SK-N-MC (cell line): ENCODE measurements around the gene KRT6B.

Experiments
- DNase-seq: peaks from one replicate; pipeline ENCODE4 v3.0.0-alpha.2; 2011; ENCODE audit warnings: low read depth, low spot score
- H3K27ac ChIP-seq: fragments of 200-600 bp; sonication (generic); 2 replicates; pipeline ENCODE4 v1.5.1; 2016; ENCODE audit warnings: mixed run types
- H3K36me3 ChIP-seq: fragments of 200-600 bp; sonication (generic); 2 replicates; pipeline ENCODE4 v1.6.1; 2017; ENCODE audit warnings: antibody characterized with exemption, low read length, mixed read lengths; ENCODE audit not compliant: insufficient read depth
- H3K4me3 ChIP-seq: fragments of 200-600 bp; sonication (generic); 2 replicates; pipeline ENCODE4 v1.5.1; 2016
- H3K9ac ChIP-seq: fragments of 200-600 bp; sonication (generic); 2 replicates; pipeline ENCODE4 v1.8.0; 2017; ENCODE audit warnings: mixed run types, mixed read lengths; ENCODE audit not compliant: insufficient read length
- H3K9me3 ChIP-seq: fragments of 200-600 bp; sonication (generic); 2 replicates; pipeline ENCODE4 v1.6.1; 2017; ENCODE audit warnings: low read depth, mild to moderate bottlenecking, antibody characterized with exemption, low read length, moderate library complexity, mixed read lengths
- EZH2 ChIP-seq: fragments of 200-600 bp; sonication (generic); IDR thresholded peaks from one replicate; pipeline ENCODE4 v1.6.1; 2017; ENCODE audit warnings: antibody characterized with exemption
- FOXP2 ChIP-seq: optimal IDR thresholded peaks from 2 replicates; pipeline ENCODE3; 2011; ENCODE audit warnings: mild to moderate bottlenecking, moderate library complexity; ENCODE audit not compliant: insufficient read depth; ENCODE audit errors: extremely low read length, control extremely low read depth
- POLR2AphosphoS5 ChIP-seq: IDR thresholded peaks from 2 replicates; pipeline ENCODE4 v1.6.1; 2012; ENCODE audit warnings: mild to moderate bottlenecking, low read depth, low read length, borderline replicate concordance

KRT6B gene

DNA sequence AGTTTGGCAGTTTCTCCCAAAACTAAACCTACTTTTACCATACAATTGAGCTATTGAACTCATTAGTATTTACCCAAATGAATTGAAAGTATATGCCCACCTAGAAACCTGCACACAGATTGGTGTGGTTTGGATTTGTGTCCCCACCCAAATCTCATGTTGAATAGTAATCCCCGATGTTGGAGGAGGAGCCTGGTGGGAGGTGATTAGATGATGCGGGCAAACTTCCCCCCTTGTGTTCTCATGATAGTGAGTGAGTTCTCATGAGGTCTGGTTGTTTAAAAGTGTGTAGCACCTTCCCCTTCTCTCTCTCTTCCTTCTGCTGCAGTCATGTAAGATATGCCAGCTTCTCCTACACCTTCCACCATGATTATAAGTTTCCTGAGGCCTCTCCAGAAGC lies 25.7 kb upstream of the KRT6B start:
- no peak overlapping the region for H3K9ac ChIP-seq
- no peak for DNase-seq
- no peaks in the 10 kb centered on the region for H3K9me3 ChIP-seq
- no peak overlapping the region for H3K27ac ChIP-seq
- no peak for TF ChIP-seq EZH2
- H3K36me3 ChIP-seq = no peaks in the 10 kb centered on the region
- H3K4me3 ChIP-seq = no peak overlapping the region

DNA sequence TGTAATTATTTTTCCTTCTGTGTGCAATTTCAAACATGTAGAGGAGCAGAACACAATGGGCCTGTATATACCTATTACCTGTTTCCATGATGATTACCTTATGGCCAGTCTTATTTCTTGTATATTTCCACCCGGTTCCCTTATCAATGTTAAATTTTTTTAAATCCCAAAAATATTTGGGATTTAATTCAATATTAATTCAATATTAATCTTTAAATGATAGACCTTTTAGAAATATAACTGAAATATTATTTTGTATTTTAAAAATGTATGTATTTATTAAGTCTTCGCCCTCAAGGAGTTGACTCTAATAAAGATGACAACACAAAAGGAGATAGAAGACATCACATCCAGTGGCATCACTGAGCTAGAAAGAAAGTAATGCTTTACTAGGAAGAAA lies 22.3 kb upstream of the KRT6B start:
- Histone ChIP-seq H3K36me3 (no peaks in the 10 kb centered on the region), H3K9ac (no peak overlapping the region), H3K4me3 (no peak overlapping the region), H3K9me3 (no peaks in the 10 kb centered on the region), H3K27ac (no peak overlapping the region)
- no peak for DNase-seq
- no peak for TF ChIP-seq FOXP2
- TF ChIP-seq POLR2AphosphoS5 = no peak
- TF ChIP-seq EZH2 = no peak

- no peak within 1 kb of the TSS for H3K27ac ChIP-seq
- no peaks in the 10 kb centered on the region for H3K36me3 ChIP-seq
- no peak for DNase-seq
- no peak within 1 kb of the TSS for H3K9ac ChIP-seq
- H3K9me3 ChIP-seq = no peaks in the 10 kb centered on the region
- H3K4me3 ChIP-seq = no peak within 1 kb of the TSS
- TF ChIP-seq POLR2AphosphoS5 = no peak
- TF ChIP-seq EZH2 = no peak
- no peak for TF ChIP-seq FOXP2
Measured at GRCh38 chr12:52473768-52474167, 21.8 kb upstream of the KRT6B start, which contains the start of gene KRT6C. KRT6C (minus strand) TSS chr12:52473805; CDS start chr12:52473737, 68 bp downstream.

- TF ChIP-seq EZH2 = no peak
- TF ChIP-seq FOXP2 = no peak
- TF ChIP-seq POLR2AphosphoS5 = no peak
- Histone ChIP-seq H3K9me3 (no peaks in the 10 kb centered on the region), H3K36me3 (no peaks in the 10 kb centered on the region), H3K4me3 (no peak overlapping the region), H3K9ac (no peak overlapping the region), H3K27ac (no peak overlapping the region)
- DNase-seq = no peak
Measured at GRCh38 chr12:52469853-52470252, 17.9 kb upstream of the KRT6B start.

- no peaks in the 10 kb centered on the region for H3K9me3 ChIP-seq
- H3K36me3 ChIP-seq = no peaks in the 10 kb centered on the region
- H3K27ac ChIP-seq = no peak overlapping the region
- TF ChIP-seq POLR2AphosphoS5 (no peak), FOXP2 (no peak), EZH2 (no peak)
- H3K4me3 ChIP-seq = no peak overlapping the region
- H3K9ac ChIP-seq = no peak overlapping the region
- no peak for DNase-seq
Measured at GRCh38 chr12:52464897-52465296, 13.0 kb upstream of the KRT6B start.

- H3K9me3 ChIP-seq = no peaks in the 10 kb centered on the region
- H3K9ac ChIP-seq = no peak overlapping the region
- H3K27ac ChIP-seq = no peak overlapping the region
- H3K36me3 ChIP-seq = no peaks in the 10 kb centered on the region
- H3K4me3 ChIP-seq = no peak overlapping the region
- TF ChIP-seq FOXP2 (no peak), POLR2AphosphoS5 (no peak), EZH2 (no peak)
- no peak for DNase-seq
Measured at GRCh38 chr12:52461693-52462092, 9.7 kb upstream of the KRT6B start.

GRCh38 chr12:52458861-52459260 lies 6.9 kb upstream of the KRT6B start:
- Histone ChIP-seq H3K4me3 (no peak overlapping the region), H3K9me3 (no peaks in the 10 kb centered on the region), H3K27ac (no peak overlapping the region), H3K36me3 (no peaks in the 10 kb centered on the region), H3K9ac (no peak overlapping the region)
- no peak for DNase-seq
- TF ChIP-seq FOXP2 (no peak), POLR2AphosphoS5 (no peak), EZH2 (no peak)

- H3K9ac ChIP-seq = no peak overlapping the region
- H3K9me3 ChIP-seq = no peaks in the 10 kb centered on the region
- TF ChIP-seq POLR2AphosphoS5 = no peak
- no peak for TF ChIP-seq FOXP2
- TF ChIP-seq EZH2 = no peak
- H3K4me3 ChIP-seq = no peak overlapping the region
- H3K36me3 ChIP-seq = no peaks in the 10 kb centered on the region
- H3K27ac ChIP-seq = no peak overlapping the region
- DNase-seq = no peak
Measured at GRCh38 chr12:52455821-52456220, 3.9 kb upstream of the KRT6B start.

GRCh38 chr12:52454411-52455201 lies 2.7 kb upstream of the KRT6B start:
- DNase-seq = no peak
- Histone ChIP-seq H3K27ac (no peak overlapping the region), H3K9me3 (no peaks in the 10 kb centered on the region), H3K4me3 (no peak overlapping the region), H3K36me3 (no peaks in the 10 kb centered on the region), H3K9ac (no peak overlapping the region)
- TF ChIP-seq EZH2 (no peak), POLR2AphosphoS5 (no peak), FOXP2 (no peak)
